Measurements from ENCODE around the gene ARHGAP44. TPM values are rescaled to one million over a fixed set of nuclear protein-coding genes. Genes with fewer than 3 reads are reported as not detected.
A peak's percentile ranks its signal among the peaks of the same experiment; 100 is the strongest.
"Not testable (repeated sequence)": the region's sequence is repeated elsewhere in the genome, so short reads cannot be mapped to it uniquely, and the experiment has no call there.

Gene ARHGAP44
- polyA plus RNA-seq, 1 donor: 4.8 TPM

DNA sequence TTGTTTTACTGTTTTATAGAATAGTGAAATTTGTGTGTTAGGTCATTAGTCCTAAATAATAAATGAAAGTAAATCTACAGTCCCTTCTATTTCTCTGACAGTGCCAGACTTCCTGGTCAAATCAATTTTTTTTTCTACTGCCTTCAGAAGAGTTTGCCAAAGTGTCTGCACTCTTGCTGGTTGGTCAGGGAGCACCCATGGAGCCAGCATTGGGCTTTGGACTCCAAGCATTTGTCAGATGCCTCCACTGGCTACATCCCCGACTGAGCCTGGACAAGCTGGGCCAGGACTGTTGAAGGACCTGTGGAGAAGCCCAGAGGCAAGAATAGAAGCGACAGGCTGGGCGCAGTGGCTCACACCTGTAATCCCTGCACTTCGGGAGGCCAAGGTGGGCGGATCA lies 174.9 kb downstream of the ARHGAP44 start:
- no peak for DNase-seq (ENCODE audit: low read depth)

DNA sequence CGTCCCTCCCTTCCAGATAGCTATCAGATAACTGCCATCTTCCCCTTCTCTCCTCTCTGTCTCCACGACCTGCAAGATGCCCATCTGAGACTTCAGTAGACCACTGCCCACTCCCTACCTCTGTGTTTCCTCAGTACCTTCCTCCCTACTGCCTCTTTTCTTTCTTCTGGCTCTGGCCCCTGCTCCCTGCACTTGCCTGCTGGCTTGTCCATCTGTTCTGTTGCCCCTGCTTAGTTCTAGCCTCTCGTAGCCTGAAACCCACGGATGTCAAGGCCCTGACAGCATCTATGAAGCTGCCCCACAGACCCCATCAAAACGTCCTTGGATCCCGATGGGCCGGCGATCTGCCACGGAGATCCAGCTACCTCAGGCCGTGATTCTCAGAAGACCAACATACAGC lies 175.5 kb downstream of the ARHGAP44 start:
- DNase-seq (ENCODE audit: low read depth): no peak

DNA sequence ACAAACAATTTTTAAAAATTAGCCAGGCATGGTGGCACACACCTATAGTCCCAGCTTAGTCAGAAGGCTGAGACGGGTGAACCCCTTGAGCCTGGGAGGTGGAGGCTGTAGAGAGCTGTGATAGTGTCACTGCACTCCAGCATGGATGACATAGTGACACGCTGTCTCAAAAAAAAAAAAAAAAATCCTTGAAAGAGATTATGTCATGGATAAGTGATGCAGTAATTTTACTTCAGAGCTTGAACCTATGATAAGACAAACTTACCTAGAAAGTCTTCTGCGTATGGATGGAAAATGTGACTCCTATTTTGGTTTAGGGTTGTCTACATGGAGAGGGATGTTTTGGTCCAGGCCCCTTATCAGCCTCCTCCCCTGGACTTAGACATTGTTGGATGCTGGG lies 176.7 kb downstream of the ARHGAP44 start:
- DNase-seq (ENCODE audit: low read depth): no peak

DNA sequence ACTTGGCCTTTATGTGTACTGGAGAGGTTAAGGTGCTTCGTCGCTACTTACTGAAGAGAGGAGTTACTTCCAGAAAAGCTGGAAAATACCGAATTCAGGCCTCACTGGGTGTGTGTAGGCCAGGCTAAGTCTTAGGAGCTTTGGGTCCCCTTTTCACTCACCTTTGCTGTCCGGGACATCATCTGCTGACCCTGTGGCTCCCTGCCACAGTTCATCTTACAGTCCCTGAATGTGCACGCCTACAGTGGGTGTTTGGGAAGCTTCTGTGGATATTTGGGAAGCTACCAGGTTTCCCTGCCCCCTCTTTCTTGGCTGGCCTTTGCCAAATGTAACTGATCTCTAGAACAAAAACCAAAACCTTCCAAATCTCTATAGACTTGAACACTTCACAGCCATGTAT lies 177.1 kb downstream of the ARHGAP44 start:
- DNase-seq (ENCODE audit: low read depth): no peak

GRCh38 chr17:12967962-12968361 lies 178.7 kb downstream of the ARHGAP44 start:
- no peak for DNase-seq (ENCODE audit: low read depth)

DNA sequence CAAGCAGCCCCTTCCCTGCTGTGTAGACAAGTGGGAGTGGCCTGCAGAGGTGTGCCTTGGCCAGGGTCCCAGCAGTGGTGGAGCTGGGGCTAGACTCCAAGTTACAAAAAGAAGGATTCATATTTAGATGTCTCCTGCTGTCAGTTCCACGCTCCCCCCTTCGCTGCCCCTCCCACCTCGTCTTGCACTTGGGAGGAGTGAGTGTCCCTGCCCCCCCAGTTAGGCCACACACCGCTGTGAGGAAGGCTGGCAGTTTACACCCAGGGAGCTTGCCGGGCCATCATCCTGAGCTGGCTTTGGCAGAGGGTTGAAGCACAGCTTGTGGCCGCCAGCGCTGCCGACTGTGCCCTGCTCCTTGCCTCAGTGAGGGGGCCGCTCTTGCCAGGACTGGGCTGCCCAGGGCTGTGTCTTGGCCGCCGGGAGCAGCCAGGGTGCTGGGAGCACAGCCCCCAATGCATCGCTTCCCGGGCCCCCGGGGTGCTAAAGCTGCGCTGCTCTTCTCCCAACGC lies 184.3 kb downstream of the ARHGAP44 start:
- DNase-seq (ENCODE audit: low read depth): no peak

- no peak for DNase-seq (ENCODE audit: low read depth)
Measured at GRCh38 chr17:12974005-12974531, 184.8 kb downstream of the ARHGAP44 start.

DNA sequence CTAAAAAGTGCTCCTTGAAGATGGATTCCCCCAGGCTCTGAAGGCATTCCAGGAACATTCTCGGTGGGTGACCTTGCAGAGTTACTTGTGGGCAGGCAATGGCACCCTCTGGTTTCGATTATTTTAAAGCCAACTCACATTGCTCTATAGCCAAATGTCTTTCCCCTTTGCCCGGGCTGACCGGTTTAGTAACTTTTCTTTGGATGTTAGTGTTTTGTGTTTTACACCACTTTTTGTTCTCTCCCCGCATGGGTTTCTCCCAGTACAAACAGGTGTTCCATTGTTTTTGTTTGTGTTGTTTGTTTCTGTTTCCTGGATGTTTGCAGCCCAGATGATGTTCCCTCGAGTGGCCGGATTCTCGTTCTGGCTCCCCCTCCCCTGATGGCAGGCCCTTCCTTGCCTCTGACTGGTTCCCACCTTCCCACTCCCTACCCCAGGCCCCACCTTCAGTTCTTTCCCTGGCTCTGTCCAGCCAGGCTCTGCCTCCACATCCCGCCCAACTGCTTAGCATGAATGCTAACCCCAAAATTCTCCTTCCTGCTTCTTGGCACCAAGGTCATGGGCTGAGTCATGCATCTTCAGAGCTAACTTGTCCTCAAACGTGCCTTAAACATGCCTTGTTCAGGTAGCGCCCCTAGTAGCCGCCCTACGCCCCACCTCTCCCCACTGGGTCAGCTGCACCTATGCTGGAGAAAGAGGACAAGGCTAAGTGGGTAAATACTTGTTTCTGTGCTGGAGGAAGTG lies 187.9 kb downstream of the ARHGAP44 start:
- no peak for DNase-seq (ENCODE audit: low read depth)

DNA sequence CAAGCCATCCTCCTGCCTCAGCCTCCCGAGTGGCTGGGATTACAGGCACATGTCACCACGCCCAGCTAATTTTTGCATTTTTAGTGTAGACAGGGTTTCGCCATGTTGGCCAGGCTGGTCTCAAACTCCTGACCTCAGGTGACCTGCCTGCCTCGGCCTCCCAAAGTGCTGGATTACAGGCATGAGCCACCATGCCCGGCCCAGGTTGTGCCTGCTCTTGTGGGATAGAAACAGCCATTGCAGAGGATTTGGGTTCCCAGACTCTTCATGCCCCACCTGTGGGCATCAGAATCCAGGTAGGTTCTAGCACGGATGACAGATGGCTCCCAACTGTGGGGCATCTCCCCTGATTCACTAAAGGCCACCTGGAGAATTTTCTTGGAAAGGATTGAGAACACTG lies 189.5 kb downstream of the ARHGAP44 start:
- DNase-seq (ENCODE audit: low read depth): not testable (repeated sequence)

DNA sequence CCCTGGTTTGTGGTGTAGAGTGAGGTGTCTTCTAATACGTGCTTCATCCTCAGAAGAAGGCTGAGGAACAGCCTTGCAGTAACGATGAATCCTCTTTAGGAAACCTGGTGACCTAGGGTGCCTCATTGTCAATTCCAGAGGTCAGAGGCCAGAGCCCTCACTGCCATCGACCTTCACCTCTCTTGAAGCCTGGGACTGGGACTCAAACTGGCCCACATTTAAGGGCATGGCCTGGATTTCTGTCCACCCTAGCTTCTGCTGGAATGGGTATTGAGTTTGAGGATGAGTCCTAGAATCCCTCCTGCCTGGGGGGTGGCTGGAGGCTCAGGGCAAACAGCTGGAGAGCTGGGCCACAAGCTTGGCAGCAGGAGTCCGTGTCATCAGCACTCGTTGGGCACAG lies 189.9 kb downstream of the ARHGAP44 start:
- no peak for DNase-seq (ENCODE audit: low read depth)

DNA sequence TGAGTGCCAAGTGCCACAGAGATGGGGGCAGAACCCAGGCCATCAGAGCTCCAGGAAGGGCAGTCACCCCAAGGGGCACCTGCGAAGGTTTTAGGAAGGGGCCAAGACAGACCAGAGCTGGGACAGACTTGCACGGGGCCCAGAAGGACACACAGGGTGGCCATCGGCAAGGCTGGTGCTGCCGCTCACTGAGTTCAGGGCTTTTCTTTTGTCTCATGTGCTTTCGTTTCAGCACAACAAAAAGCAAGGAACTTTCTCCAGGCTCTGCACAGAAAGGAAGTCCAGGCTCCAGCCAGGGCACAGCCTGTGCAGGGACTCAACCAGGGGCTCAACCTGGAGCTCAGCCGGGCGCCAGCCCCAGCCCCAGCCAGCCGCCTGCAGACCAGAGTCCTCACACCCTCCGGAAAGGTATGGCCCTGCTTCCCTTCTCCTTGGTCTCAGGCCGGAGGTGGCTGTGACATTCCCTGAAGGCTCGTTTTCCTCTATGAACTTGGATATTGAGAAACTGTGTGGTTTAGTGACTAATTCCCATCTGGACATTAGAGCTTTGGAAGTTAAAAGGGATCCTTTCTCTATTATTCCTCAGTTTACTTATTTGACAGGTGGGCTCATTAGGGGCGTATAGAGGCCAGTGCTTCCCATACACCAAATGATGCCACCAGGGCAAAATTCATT lies 190.7 kb downstream of the ARHGAP44 start:
- DNase-seq (ENCODE audit: low read depth): no peak

GRCh38 chr17:12982224-12982623 lies 192.9 kb downstream of the ARHGAP44 start:
- no peak for DNase-seq (ENCODE audit: low read depth)

- peak; percentile 97 for DNase-seq (ENCODE audit: low read depth)
Measured at GRCh38 chr17:12983991-12984884, 194.9 kb downstream of the ARHGAP44 start.

GRCh38 chr17:12985431-12986293 lies 196.4 kb downstream of the ARHGAP44 start:
- no peak for DNase-seq (ENCODE audit: low read depth)

GRCh38 chr17:12987120-12987519 lies 197.8 kb downstream of the ARHGAP44 start:
- no peak for DNase-seq (ENCODE audit: low read depth)

DNA sequence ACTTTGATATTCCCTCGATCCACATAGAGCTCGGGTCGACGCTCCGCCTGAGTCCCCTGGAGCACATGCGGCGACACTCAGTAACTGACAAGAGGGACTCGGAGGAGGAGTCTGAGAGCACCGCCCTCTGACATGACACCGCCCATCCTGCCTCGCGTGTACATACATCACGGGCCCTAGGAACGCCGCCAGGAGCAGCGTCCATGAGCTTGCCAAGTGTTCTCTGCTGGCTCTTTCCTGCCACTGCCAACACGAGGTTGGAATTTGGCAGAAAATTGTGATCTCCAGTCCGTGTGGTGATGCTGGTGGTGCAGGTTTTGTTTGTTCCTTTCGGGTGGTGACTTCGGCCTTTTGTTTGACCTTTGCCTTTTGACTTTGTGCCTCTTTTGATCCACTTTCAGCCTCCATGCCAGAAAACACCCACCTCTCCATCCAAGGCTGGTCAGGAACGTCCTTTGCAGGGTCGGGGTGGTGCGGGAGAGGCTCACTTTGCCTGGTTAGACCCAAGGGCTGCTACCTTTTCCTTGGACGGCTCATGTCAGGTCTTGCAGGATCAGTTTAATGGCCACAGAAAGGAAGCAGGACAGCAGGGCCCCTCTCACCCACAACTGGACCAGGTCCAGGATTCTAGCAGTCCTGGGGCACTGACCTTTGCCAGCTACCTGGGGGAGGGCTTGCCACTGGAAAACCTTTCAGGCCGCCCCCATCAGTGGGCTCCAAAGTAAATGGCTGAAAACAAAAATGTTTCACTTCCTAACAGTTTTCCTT lies 200.9 kb downstream of the ARHGAP44 start:
- DNase-seq (ENCODE audit: low read depth): no peak

DNA sequence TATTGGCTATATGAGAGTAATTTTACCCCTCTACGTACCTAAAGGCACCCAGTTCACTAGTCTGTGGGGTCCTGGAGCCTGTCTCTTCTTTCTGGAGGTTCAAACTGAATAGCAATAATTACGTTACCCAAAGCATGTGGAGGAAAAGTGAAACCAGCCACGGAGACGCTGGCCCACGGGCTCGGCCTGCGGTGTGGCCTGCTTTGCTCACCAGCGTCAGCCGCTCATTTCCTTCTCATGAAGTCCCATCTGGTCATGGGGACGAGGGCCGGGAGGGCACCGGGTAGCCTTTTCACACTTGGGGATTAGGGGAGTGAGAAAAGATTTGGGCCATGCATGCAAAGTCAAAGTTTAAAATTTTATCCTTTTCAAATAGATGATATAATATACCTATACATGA lies 201.6 kb downstream of the ARHGAP44 start:
- DNase-seq (ENCODE audit: low read depth): no peak

- DNase-seq (ENCODE audit: low read depth): no peak
Measured at GRCh38 chr17:12992676-12993075, 203.4 kb downstream of the ARHGAP44 start.

DNA sequence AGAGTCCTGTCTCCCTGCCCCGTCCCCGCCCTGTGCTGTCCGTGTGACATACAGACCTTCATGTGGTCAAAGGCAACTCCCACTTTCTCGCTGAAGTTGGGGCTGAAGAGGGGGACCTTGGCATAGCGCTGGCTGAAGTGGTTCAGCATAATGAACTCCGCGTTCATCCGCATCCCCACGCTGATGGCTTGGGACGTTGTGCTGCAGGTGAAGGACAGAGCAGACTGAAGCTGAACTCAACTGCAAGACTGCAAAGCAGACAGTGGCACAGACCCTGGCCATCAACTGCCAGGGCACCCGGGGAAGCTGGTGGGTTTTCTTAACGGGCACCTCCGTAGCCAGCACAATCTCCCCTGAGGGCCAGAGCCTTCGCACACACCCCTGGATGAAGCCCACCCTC lies 204.3 kb downstream of the ARHGAP44 start:
- DNase-seq (ENCODE audit: low read depth): no peak

Data from forelimb muscle (tissue), 1 donor.